ENCODE data around the gene CFAP61. TPM values are rescaled to one million over a fixed set of nuclear protein-coding genes. Genes with fewer than 3 reads are reported as not detected.

CFAP61 gene
- total RNA-seq, 4 donors from 2014 or later = 0.34 to 1.6 (median 1.1) TPM

GRCh38 chr20:20167698-20168097 is 115.4 kb downstream of the CFAP61 start:
- Histone ChIP-seq H3K4me3 (replicated peaks in 1 of 3) (no peak overlapping the region), H3K4me1 (no peaks in the 10 kb centered on the region), H3K36me3 (no peaks in the 10 kb centered on the region), H3K27me3 (no peaks in the 10 kb centered on the region), H3K9me3 (no peaks in the 10 kb centered on the region), H3K27ac (no peak overlapping the region)
- WGBS, 2 donors = 82 to 84% methylated on average over 3 of the region's 3 CpGs
- DNase-seq = no peak
- intact Hi-C loops (cut with DNase I) = no loop called here
- TF ChIP-seq POLR2A (IDR thresholded peaks at IDR 0.05) = no peak
- TF ChIP-seq CTCF (IDR thresholded peaks at IDR 0.05) = no peak

DNA sequence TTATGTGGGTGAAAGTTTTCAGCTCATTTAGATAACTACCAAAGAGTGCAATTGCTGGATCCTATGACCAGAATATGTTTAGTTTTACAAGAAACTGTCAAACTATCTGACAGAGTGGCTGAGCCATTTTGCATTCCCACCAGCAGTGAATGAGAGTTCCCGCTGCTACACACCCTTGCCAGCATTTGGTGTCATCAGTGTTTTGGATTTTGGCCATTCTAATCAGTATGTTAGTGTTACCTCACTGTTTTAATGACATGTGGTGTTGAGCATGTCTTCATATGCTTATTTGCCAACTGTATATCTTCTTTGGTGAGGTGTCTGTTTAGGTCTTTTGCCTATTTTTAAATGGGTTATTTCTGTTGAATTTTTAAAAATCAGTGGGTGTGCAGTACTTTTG is 120.9 kb downstream of the CFAP61 start:
- Histone ChIP-seq H3K36me3 (no peaks in the 10 kb centered on the region), H3K9me3 (no peaks in the 10 kb centered on the region), H3K4me3 (replicated peaks in 1 of 3) (no peak overlapping the region), H3K4me1 (no peaks in the 10 kb centered on the region), H3K27ac (no peak overlapping the region), H3K27me3 (no peaks in the 10 kb centered on the region)
- no peak for DNase-seq
- 90% methylated on average over 1 of the region's 1 CpG for WGBS, 2 donors
- TF ChIP-seq CTCF (IDR thresholded peaks at IDR 0.05) (no peak), POLR2A (IDR thresholded peaks at IDR 0.05) (no peak)
- intact Hi-C loops (cut with DNase I) = no loop called here

- no peaks in the 10 kb centered on the region for H3K36me3 ChIP-seq
- H3K27ac ChIP-seq = no peak overlapping the region
- H3K4me1 ChIP-seq = no peaks in the 10 kb centered on the region
- DNase-seq = no peak
- H3K4me3 ChIP-seq (replicated peaks in 1 of 3) = no peak overlapping the region
- TF ChIP-seq POLR2A (IDR thresholded peaks at IDR 0.05) (no peak), CTCF (IDR thresholded peaks at IDR 0.05) (no peak)
- no peaks in the 10 kb centered on the region for H3K27me3 ChIP-seq
- WGBS, 2 donors = 85 to 89% methylated on average over 10 of the region's 10 CpGs
- H3K9me3 ChIP-seq = no peaks in the 10 kb centered on the region
- intact Hi-C loops (cut with DNase I) = no loop called here
These were observed 121.9 kb downstream of the CFAP61 start for GRCh38 chr20:20174089-20174835.

GRCh38 chr20:20181322-20181721 is 129.0 kb downstream of the CFAP61 start:
- intact Hi-C loops (cut with DNase I) = no loop called here
- no peak for DNase-seq
- TF ChIP-seq CTCF (IDR thresholded peaks at IDR 0.05) = no peak
- no peak for TF ChIP-seq POLR2A (IDR thresholded peaks at IDR 0.05)
- WGBS, 2 donors = 69 to 90% methylated on average over 3 of the region's 3 CpGs
- Histone ChIP-seq H3K27me3 (no peaks in the 10 kb centered on the region), H3K4me1 (no peaks in the 10 kb centered on the region), H3K9me3 (no peaks in the 10 kb centered on the region), H3K27ac (no peak overlapping the region), H3K4me3 (replicated peaks in 1 of 3) (no peak overlapping the region), H3K36me3 (no peaks in the 10 kb centered on the region)

DNA sequence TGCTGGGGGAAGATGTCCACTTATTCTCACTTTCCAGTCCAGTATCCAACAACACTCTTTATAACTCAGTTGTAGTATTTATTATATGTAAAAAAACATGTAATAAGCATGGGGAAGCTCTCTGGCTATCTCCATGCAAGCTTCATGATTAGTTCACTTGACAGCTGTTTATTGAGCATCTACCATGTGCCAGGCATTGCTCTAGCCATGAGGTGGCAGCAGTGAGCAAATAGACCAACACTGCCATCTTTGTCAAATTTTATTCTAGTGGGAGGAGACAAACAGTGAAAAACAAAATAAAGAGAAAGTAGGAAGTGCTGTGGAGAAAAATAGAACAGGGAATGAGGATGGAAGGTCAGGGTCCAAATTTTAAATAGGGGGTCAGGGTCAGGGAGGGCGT is 131.8 kb downstream of the CFAP61 start:
- no peak for DNase-seq
- Histone ChIP-seq H3K9me3 (no peaks in the 10 kb centered on the region), H3K36me3 (no peaks in the 10 kb centered on the region), H3K27me3 (no peaks in the 10 kb centered on the region), H3K4me1 (no peaks in the 10 kb centered on the region), H3K27ac (no peak overlapping the region), H3K4me3 (replicated peaks in 1 of 3) (no peak overlapping the region)
- WGBS, 2 donors = 79 to 94% methylated on average over 1 of the region's 1 CpG
- intact Hi-C loops (cut with DNase I) = no loop called here
- TF ChIP-seq CTCF (IDR thresholded peaks at IDR 0.05) (no peak), POLR2A (IDR thresholded peaks at IDR 0.05) (no peak)

All from thyroid gland (tissue), 4 donors.